ENCODE results near the gene C1orf210. TPM values are rescaled to one million over a fixed set of nuclear protein-coding genes. Genes with fewer than 3 reads are reported as not detected.

C1orf210 gene
- total RNA-seq, 1 donor from 2014 or later = 2.2 TPM

DNA sequence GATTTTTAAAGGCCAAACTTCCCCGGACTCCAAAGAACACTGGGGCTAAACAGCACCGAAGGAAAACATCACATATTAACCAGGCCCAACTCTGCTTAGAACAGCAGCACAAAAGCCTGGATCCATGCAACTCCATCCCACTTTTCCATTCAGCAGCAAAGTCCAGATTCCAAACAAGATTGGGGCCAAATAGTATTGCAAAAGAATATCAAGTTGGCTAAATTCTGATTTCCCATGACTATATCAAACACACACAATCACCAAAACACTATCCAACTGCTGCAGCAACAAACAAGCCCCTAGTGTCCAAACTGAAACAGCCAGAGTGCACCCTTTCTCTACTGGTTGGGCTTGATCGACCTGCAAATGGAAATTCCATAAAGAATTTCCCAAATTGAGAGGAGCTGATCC is 35.0 kb downstream of the C1orf210 start:
- Histone ChIP-seq H3K27me3 (no peaks in the 10 kb centered on the region), H3K36me3 (no peaks in the 10 kb centered on the region), H3K4me1 (no peaks in the 10 kb centered on the region), H3K4me3 (no peak overlapping the region), H3K9me3 (no peaks in the 10 kb centered on the region), H3K27ac (no peak overlapping the region)
- peak in 1 of 2 donors; percentile 56 for DNase-seq (ENCODE audit: extremely low spot score in 2 of 2)
- intact Hi-C loops (cut with DNase I) = no loop called here
- TF ChIP-seq CTCF (IDR thresholded peaks at IDR 0.05) (no peak), POLR2AphosphoS5 (IDR thresholded peaks at IDR 0.05; ENCODE audit: insufficient read depth in 1 of 2, low read depth in 1 of 2) (no peak), POLR2A (IDR thresholded peaks at IDR 0.05) (no peak)

- intact Hi-C loops (cut with DNase I) = no loop called here
- H3K36me3 ChIP-seq = no peaks in the 10 kb centered on the region
- no peak for DNase-seq (ENCODE audit: extremely low spot score in 2 of 2)
- H3K4me3 ChIP-seq = no peak overlapping the region
- H3K9me3 ChIP-seq = no peaks in the 10 kb centered on the region
- H3K27ac ChIP-seq = no peak overlapping the region
- no peaks in the 10 kb centered on the region for H3K4me1 ChIP-seq
- TF ChIP-seq POLR2AphosphoS5 (IDR thresholded peaks at IDR 0.05; ENCODE audit: insufficient read depth in 1 of 2, low read depth in 1 of 2) = no peak
- TF ChIP-seq POLR2A (IDR thresholded peaks at IDR 0.05) = no peak
- TF ChIP-seq CTCF (IDR thresholded peaks at IDR 0.05) = no peak
- H3K27me3 ChIP-seq = no peaks in the 10 kb centered on the region
Observed at GRCh38 chr1:43247256-43247921, 38.0 kb downstream of the C1orf210 start.

DNA sequence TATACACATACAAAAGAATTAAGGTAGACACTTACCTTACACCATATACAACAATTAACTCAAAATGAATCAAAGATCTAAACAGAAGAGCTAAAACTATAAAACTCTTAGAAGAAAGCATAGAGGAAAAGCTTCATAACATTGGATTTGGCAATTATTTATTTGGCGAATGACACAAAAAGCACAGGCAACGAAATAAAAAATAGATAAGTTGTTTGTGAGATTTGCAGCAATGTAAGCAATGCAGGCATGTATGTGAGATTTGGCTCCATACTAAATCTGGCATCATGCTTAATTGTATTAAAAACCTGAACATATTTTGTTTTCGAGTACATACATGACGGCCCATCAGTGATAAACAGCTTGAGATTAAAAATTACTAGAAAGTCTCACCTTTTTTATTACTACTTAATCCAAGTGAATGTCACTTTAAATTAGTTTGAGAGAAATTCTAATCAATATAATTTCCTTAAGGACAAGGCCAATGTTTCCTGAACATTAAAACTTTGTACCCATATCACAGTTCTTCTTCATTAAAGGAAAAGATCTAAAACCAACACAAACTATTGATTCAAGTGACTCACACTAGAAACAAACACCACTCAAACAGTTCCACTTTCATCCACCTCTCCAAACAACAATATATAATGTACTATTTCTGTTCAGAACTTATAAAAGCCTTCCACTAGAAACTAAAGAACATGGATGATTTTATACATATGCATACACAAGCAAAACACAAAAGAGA is 38.7 kb downstream of the C1orf210 start:
- no peaks in the 10 kb centered on the region for H3K27me3 ChIP-seq
- H3K9me3 ChIP-seq = no peaks in the 10 kb centered on the region
- H3K4me3 ChIP-seq = no peak overlapping the region
- TF ChIP-seq POLR2A (IDR thresholded peaks at IDR 0.05) = no peak
- no peak for DNase-seq (ENCODE audit: extremely low spot score in 2 of 2)
- H3K27ac ChIP-seq = no peak overlapping the region
- H3K4me1 ChIP-seq = no peaks in the 10 kb centered on the region
- intact Hi-C loops (cut with DNase I) = no loop called here
- H3K36me3 ChIP-seq = no peaks in the 10 kb centered on the region

DNA sequence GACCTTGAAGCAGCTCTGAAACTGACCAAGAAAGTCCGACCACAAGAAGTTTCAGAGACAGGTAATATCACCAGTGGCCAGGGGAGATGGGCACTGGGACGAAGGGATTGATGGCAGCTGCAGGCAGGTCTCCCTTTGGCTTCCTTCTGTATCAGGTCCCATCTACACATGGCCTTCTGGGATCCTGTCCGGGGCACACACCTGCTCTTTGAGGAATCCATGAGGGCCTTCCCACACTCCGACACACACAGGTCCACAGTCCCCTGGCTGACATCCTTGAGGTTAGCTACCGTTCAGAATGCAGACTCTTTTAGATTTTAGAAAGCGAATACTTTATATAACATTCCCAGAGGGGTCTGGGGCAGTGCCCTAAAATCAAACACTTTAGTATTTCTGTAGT is 42.1 kb downstream of the C1orf210 start:
- H3K27ac ChIP-seq = no peak overlapping the region
- H3K36me3 ChIP-seq = no peaks in the 10 kb centered on the region
- no peaks in the 10 kb centered on the region for H3K27me3 ChIP-seq
- H3K4me1 ChIP-seq = no peaks in the 10 kb centered on the region
- no peaks in the 10 kb centered on the region for H3K9me3 ChIP-seq
- TF ChIP-seq POLR2AphosphoS5 (IDR thresholded peaks at IDR 0.05; ENCODE audit: insufficient read depth in 1 of 2, low read depth in 1 of 2) (no peak), CTCF (IDR thresholded peaks at IDR 0.05) (no peak), POLR2A (IDR thresholded peaks at IDR 0.05) (no peak)
- DNase-seq (ENCODE audit: extremely low spot score in 2 of 2) = no peak
- intact Hi-C loops (cut with DNase I) = no loop called here
- H3K4me3 ChIP-seq = no peak overlapping the region

GRCh38 chr1:43241413-43241836 is 44.0 kb downstream of the C1orf210 start:
- intact Hi-C loops (cut with DNase I) = no loop called here
- Histone ChIP-seq H3K9me3 (no peaks in the 10 kb centered on the region), H3K4me3 (no peak overlapping the region), H3K36me3 (no peaks in the 10 kb centered on the region), H3K27me3 (no peaks in the 10 kb centered on the region), H3K27ac (no peak overlapping the region), H3K4me1 (no peaks in the 10 kb centered on the region)
- no peak for TF ChIP-seq POLR2AphosphoS5 (IDR thresholded peaks at IDR 0.05; ENCODE audit: insufficient read depth in 1 of 2, low read depth in 1 of 2)
- TF ChIP-seq POLR2A (IDR thresholded peaks at IDR 0.05) = no peak
- peak in 1 of 2 donors; percentile 77 for DNase-seq (ENCODE audit: extremely low spot score in 2 of 2)

DNA sequence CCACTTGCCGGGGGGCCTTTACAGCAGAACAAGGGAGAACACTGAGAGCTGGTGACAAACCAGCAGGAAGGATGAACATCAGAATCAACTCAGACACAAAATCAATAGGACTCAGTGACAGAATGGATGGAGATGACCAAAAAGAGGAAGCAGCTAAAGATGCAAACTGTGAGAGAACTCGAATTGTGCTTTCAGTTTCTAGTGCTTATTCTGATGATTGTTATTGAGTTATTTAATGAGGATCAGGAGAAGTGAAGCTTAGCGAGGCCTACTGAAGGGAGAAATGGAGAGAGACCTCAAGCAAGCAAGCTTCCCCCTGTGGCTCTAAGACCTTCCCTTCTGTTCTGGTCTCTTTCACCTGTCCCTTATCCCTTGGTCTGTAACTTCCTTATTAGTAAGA is 45.9 kb downstream of the C1orf210 start:
- intact Hi-C loops (cut with DNase I) = loop anchor here (5.0 kb wide), 1 partner anchor 168 kb away; no protein-coding TSS in a partner anchor
- no peaks in the 10 kb centered on the region for H3K36me3 ChIP-seq
- no peak for DNase-seq (ENCODE audit: extremely low spot score in 2 of 2)
- no peaks in the 10 kb centered on the region for H3K4me1 ChIP-seq
- no peaks in the 10 kb centered on the region for H3K27me3 ChIP-seq
- no peak overlapping the region for H3K4me3 ChIP-seq
- H3K27ac ChIP-seq = no peak overlapping the region
- no peaks in the 10 kb centered on the region for H3K9me3 ChIP-seq
- TF ChIP-seq POLR2A (IDR thresholded peaks at IDR 0.05) (no peak), CTCF (IDR thresholded peaks at IDR 0.05) (no peak), POLR2AphosphoS5 (IDR thresholded peaks at IDR 0.05; ENCODE audit: insufficient read depth in 1 of 2, low read depth in 1 of 2) (no peak)
